ENCODE measurements around the gene JADE1.
A peak's percentile ranks its signal among the peaks of the same experiment; 100 is the strongest.

JADE1 gene

DNA sequence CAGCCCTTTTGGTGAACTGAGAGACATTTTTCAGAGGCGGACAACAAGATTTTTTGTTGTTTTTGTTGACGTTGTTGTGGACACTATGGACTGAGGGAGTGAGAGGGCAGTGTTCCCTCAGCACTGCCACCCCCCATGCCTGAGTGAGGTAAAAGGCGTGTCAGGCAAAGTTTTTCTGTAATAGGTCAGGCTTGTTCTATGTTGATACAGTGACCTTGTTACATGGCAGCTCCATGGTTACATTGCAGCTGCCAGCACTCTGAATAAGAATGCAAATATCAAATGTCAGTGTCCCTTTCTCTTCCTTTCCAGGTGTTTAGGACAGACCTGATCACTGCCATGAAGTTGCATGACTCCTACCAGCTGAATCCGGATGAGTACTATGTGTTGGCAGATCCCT lies 36.6 kb downstream of the JADE1 start:
- ATAC-seq (no peak), DNase-seq (no peak)

DNA sequence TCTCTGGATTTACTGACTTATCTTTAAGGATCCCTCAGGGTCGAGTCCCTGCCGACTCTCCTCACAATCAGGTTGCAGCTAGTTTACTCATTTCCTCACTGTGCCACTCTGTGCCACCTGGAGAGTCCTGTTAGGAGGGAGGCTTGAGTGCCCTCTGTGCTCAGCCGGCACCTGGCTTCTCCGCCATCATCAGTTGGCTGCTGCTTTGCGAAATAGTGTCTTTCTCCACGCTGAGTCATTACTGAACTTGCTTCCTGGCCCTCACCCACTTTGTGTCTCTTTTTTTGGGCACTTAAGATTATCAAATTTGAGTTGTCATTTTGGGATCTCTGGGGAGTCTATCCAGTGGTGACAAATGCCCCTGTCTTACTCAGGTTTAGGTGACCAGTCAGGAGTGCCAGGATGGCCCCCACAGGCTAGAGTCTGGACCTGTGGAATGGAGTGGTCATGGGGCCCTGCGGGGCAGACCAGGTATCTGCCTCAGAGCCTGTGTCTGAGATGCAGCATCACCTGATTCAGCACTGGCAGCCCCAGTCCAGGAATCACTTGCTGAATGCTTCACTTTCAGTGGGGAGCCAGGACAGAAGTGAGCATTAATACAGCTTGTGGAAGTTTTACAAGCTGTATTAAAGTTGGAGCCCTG lies 37.7 kb downstream of the JADE1 start:
- DNase-seq: no peak
- no peak for ATAC-seq

DNA sequence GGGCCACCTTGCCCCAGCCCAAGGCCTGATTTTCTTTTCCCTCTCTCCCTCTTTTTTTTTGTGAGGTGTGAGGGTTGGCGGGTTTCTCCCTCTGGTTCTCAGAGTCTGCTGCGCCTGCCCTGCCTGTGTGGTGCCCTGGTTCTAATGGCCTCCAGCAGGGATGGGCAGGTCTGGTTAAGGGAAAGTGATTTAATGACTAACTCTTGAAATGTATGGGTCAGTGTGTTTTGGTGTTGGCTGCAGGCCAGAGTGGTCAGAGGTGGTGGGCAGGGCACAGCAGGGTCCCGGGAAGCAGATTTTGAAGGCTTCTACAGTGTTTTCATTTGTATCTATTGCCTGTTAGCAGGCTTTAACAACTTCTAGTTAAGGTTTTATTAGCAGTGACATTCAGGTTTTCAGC lies 39.0 kb downstream of the JADE1 start:
- no peak for DNase-seq

DNA sequence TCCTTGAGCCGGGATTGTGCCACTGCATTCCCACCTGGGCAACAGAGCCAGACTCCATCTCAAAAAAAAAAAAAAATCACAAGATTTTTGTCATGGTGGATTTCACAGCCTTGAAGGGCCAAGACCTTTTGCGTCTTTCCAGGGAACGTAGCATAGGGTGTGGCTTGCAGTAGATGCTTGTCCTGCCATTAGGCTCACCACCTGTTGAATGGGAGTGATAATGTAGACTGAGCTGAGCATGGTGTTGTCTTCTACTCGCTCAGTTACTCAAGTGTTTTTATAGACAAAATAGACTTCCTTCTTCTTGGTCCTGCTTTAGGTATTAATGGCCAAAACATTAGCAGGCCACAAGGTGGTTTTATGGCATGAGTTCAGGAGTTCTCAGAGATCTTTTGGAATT lies 40.8 kb downstream of the JADE1 start:
- ATAC-seq: no peak
- no peak for DNase-seq

More for the DNA sequence above, 39.0 kb downstream of the JADE1 start:
- no peak for ATAC-seq

DNA sequence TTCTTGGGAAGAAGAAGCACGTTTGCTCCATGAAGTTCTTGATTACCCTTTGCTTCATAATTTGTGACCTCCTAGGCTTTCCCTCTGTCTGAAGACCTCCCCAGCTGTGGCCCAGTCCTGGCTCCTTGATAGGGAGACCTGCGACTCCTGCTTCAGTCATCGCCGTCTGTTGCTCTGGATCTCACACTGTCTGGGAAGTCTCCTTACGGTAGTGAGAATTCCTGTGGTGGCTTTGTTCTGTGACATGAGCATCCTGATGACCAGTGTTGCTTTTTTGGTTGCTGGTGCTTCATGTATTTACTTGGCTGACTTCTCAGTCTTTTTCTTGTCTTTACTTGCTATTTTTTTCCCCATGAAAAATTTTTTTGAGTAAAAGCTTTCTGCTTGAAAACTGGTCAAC lies 44.2 kb downstream of the JADE1 start:
- no peak for DNase-seq
- no peak for ATAC-seq

DNA sequence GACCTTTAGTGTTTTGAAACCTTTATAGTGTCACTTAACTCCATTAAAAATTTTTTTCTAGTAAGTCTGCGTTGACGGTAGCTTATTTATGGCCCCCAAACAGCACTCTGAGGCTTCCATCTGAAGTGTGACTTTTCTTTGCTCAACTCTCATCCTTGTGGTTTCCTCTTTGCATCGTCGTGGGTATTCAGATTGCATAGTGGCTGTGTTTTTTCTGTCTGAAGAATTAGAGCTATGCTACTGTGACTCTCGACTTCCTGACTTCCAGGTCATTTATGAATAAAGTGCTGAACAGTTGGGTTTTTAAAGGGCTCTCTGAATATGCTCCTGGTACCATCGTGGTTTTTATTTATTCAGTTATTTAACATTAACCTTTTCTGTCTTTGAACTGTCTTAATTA lies 44.9 kb downstream of the JADE1 start:
- peak; percentile 73 for ATAC-seq

DNA sequence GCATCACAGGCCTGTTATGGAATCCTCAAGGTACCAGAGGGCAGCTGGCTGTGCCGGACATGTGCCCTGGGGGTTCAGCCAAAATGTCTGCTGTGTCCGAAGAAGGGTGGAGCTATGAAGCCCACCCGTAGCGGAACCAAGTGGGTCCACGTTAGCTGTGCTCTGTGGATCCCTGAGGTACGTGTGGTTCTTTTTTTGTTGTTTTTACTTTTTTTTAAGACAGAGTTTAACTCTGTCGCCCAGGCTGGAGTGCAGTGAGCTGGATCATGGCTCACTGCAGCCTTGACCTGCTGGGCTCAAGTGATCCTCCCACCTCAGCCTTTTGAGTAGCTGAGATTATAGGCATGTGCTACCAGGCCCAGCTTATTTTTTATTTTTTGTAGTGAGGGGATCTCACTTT lies 46.1 kb downstream of the JADE1 start:
- ATAC-seq (no peak), DNase-seq (no peak)

More for the DNA sequence above, 44.9 kb downstream of the JADE1 start:
- DNase-seq: no peak

DNA sequence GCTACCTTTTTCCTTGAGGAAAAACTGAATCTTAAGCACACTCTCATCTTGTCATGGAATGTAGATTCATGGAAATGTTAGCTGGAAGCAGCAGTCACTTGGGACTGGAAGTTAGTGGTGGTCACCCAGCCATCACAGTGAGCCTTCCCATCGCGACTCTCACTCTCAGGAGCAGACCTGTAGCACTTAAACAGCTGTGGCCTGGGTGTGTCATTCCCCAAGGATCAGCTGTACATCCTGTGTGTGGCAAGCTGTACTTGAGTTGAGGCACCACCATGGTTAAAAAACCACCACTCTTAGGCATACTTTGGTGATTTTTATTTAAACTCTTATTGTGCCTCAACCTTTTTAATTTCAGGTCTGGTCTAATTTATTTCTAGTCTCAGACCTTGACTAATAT lies 46.7 kb downstream of the JADE1 start:
- DNase-seq: no peak
- no peak for ATAC-seq

DNA sequence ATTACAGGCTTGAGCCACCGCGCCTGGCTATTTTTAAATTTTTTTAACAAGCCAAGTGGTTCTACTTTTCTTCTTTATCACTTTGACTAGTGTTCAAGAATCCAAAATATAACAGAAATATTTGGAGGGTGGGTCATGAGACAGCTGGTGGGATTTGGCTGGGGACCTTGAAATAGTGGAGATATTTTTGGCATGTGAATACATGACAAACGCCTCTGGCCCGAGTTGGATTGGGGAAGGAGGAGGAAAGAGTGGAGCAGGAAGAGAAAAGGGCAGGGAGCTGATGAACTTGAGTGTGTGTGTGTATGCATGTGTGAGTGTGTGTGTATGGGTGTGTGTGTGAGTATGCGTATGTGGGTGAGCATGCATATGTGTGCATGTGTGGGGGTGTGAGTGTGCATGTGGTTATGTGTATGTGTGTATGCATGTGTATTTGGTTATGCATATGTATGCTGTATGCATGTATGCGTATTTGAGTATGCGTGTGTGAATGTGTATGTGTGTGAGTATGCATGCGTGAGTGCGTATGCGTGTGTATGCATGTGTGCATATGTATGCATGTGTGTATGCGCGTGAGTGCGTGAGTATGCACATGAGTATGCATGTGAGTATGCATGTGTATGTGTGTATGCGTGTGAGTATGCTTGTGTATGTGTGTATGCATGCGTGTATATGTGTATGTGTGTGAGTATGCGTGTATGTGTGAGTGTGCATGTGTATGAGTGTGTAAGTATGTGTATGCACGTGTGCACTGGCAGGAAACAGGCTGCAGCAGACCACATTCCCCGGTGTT lies 49.6 kb downstream of the JADE1 start:
- DNase-seq (no peak), ATAC-seq (no peak)

DNA sequence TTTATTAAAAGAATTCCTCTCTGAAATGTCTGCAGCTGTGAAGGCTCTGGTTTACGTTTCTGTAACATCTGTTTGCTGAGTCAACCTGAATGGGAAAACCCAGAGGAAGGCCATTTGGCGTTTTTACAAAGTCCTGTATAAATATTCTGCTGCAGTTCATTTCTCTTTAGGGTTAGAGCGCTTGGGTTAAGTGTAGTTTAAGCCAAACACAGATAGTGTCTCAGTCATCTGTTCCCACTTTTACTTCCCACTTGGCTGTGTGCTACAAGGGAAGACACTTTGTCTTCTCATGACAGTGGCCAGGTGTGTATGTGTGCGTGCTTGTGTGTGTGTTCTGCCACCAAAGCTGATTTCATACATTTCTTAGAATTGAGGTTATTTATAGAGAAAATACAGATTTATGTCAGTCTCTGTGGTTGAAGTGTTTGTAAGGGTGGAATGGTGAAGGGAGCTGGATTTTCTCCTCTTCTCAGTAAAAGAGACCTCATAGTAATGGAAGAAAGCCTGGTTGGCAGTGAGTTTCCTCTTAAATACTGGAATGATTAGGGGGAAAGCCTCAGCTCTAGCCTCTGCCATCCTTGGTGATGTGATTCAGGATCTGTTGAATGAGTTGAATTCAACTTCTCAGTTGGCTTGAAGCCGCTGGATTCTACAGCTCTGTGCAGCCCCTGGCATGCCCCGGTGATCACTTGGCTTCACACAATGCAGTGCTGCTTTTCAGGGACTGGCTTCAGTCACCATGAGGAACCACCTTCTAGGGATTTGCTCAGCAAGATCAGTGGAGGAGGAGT lies 50.6 kb downstream of the JADE1 start:
- ATAC-seq: no peak
- no peak for DNase-seq

DNA sequence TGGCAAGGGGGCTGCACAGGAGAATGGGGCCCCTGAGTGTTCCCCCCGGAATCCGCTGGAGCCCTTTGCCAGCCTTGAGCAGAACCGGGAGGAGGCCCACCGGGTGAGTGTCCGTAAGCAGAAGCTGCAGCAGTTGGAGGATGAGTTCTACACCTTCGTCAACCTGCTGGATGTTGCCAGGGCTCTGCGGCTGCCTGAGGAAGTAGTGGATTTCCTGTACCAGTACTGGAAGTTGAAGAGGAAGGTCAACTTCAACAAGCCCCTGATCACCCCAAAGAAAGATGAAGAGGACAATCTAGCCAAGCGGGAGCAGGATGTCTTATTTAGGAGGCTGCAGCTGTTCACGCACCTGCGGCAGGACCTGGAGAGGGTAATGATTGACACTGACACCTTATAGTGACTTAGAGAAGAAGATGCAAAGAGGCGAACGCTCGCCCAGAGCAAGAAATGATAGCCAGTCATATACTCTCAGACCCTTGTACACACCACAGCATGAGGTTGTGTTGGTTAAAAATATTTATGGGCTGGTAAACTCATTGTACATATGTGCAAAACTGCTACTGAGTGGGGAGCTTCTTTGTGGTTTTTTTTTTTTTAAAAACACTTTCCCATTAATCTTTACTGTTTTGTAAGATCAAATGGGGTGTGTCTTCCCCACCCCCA lies 52.5 kb downstream of the JADE1 start:
- DNase-seq (no peak), ATAC-seq (no peak)

DNA sequence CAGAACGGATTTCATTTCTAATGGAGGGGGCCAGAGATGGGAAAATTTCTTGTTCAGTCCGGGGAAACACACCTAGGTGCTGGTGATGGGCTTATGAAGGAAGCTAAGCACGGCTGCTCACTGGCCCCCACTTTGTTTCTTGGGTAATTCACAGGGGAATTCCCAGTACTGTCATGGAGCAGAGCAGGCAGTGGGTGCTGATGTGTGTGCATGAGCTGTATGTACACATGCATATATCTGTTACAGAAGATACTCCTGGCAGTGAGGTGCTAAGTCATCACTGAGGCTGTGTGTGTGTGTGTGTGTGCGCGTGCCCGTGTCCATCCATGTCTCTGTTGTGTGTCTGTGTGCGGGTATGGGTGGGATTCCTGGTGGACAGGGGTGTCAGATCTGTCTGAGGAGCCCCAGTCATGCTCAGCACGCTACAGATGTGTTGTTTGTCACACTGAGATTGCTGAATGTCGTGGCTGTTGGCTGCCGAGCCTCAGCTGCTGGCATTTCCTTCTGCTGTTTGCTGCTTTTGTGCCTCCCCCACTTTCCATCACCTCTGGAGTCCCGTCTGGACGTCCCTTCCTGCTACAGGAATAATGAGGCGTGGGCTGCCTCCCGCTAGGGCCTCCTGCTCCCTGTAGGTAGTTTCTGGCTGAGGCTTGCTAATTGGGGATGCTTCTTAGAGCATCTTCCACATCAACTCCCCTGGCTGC lies 53.3 kb downstream of the JADE1 start:
- DNase-seq: peak; percentile 26
- ATAC-seq: peak; percentile 84

DNA sequence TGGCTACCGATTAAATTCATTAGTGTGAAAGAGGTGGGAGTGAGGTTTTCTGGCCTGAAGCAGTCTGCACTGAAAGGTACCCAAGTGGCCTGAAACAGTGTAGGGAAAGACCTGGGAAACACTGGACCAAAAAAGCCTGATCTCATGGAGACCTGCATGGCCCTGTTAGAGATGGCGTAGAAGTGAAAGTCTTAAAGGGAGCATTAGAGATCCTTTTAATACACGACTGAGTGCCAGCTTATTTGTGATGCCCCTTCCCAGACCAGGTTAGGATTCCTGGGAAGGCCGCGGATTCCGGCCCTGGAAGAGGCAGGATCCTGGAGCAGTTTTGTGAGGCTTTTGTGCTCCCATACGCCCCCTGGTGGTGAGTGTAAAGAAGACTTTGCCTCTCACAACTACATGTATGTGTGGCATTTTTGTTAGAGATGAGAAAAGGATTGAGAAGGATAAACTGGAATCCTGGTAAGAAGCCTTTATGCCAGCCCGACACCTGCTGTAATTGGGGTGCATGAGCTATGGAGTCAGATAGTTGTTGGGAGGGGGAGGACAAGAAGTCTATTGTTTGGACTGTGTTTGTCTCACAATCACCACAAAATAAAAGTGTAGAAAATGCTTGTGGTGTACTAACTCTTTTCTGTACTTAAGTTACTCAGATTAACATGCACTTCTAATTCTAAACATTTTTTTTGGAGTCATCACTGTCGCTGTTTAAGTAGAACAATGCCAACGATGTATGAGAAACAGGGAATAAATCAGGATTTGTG lies 54.0 kb downstream of the JADE1 start:
- DNase-seq (peak; percentile 74), ATAC-seq (no peak)

DNA sequence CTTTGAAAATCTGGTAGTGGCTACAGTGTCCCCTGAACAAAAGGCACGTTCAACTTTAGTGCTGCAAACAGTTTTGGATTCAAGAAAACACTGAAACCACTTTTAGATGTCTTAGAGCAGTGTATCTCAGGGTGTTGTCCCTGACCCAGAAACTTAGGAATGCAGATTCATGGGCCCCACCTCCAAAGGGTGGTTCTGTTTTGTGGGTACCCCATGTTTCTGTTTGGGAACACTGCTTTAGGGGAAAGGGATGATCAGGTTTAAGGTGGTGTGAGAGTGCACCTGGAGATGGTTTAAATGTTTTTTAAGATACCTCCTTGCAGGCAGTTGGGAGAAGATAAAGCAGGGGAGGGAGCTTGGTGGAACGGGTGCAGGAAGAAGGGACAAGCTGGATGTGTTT lies 55.6 kb downstream of the JADE1 start:
- no peak for DNase-seq
- ATAC-seq: no peak

DNA sequence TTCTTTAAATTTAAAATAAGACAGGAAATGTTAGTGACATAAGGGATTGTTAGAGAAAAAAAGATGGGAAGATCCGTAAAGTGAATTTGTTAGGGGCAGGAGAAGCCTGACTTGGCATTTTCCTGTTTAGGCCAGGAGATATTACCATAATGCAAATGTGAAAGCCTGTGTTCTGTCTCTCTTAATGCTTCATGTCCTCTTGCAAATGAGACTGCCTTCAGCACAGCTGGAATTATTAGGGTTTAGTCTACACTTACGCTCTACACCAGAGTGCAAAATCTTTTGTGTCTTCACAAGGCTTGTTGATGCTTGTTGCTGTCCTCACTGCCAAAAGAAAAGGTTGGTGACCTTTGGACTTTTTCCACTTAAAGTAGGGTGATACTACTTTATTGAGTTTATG lies 56.8 kb downstream of the JADE1 start:
- DNase-seq (no peak), ATAC-seq (no peak)

DNA sequence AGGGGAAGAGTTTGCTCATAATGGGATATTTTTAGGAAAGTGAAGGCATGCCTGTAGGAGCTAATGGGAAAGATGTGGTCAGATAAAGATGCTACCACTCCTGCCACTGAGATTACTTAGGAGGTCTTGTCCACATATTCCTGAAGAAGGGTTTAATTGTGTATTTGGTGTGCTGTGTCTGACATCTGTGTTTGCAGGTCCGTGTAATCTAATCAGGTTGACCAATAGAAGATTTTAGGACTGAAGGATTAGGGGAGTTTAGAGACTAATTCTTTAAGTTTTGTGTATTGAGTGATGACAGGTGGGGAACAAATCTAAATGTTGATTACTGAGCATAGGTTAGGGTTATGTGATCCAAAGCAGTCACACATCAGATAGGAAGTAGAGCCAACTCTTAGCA lies 57.2 kb downstream of the JADE1 start:
- ATAC-seq: no peak
- no peak for DNase-seq

DNA sequence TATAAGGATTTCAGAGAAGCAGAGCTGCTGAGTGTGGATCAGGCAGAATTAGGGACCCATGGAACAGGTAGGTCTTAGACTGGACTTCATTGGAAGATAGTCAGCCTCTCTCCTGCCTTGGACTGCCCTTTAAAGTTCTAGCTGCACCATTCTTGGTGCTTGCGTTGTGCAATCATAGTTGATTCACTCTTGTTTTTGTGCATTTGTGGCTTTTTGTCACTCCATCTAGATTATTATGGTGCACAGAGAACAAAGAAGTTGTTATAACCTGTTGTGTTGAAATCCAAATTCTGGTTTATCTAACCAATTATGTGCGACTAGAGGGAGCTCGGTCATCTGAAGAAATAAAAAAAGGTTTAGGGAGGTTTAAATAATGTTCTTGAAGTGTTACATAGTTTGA lies 59.3 kb downstream of the JADE1 start:
- DNase-seq (no peak), ATAC-seq (no peak)

DNA sequence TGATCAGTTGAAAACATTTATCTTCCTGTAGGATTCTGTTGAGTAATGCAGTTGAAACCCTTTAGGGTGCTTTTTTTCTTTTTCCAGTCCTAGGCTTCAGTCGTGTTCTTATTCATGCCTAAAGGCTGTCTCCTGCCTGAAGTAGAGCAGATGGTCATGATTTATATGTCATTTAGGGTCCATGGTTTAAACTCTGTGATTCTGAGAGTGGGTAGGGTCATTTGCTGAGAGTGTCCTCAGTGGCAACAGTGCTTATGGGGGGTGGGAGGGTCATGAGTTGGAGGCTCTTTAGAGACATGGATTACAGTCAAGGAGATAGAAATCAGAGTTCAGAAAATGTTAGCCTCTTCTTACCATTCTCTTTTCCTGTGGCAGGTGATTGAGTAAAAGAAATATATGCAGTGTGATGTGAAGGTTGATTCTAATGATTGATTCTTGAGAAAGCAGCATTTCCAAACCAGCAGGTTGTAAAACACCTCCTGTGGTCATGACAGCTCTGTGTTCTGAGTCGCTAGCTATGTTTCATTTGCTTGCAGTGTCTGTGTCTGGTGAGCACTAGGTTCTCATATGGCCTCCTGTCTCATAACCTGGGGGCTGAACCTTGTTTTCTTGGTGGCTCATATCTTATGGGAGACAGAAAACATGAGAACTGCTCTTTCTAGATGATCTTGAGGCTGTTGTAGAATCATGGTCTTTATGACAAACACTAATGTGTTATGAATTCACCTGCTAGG lies 60.4 kb downstream of the JADE1 start:
- ATAC-seq: no peak
- DNase-seq: no peak

DNA sequence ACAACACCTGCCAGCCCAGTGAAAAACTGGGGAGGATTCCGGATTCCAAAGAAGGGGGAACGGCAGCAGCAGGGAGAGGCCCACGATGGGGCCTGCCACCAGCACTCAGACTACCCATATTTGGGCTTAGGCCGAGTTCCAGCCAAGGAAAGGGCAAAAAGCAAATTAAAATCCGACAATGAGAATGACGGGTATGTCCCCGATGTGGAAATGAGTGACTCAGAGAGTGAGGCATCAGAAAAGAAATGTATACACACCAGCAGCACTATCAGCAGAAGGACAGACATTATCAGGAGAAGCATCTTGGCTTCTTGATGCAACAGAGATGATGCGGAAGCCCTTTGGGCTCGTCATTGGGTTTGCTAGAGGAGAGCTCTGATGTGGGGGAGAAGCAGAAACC lies 62.4 kb downstream of the JADE1 start:
- ATAC-seq: no peak

DNA sequence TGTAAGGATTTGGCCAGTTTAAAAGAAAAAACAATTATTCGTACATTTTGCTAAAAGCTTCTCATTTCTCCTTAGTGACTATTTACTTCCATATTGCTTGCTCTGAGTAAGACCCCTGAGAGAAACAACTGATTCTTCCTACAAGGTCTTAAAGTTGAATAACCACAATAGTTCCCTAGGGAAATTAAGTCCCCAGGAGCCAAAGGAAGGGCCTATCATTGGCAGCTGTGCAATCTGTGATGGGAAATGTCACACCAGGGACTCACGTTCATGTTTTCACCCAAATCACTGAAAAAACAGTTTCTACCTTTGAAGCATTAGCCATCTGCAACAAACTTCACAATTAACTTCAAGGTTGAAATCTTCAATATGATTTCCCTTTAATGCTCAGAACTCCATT lies 66.7 kb downstream of the JADE1 start:
- DNase-seq (no peak), ATAC-seq (no peak)

More for the DNA sequence above, 62.4 kb downstream of the JADE1 start:
- no peak for DNase-seq

DNA sequence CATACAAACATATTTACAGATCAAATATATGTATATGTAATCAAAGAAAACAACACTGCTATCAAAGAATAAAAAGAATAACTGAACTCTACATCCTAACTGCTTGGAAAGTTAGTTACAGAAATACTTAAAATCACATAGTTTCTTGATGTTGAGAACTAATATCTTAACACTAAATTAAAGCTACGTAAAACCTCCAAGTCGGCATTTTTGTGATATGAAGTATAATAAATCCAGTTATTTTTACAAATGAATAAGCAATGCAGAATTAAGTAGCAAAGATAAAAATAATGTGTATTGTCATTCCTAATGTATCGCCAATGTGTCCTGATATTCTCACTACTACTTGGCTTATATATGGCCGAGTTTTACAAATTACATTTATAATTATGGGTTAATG lies 68.4 kb downstream of the JADE1 start:
- DNase-seq (no peak), ATAC-seq (no peak)

All from stimulated activated naive CD8-positive, alpha-beta T cell treated with anti-CD3 and anti-CD28 coated beads, Interleukin-15, Interleukin-2, amounts not matched to agents 100 U/mL and 50 U/mL, for 24 hours (primary cell).